ENCODE results near the gene ANO2. TPM values are rescaled to one million over a fixed set of nuclear protein-coding genes. Genes with fewer than 3 reads are reported as not detected.

ANO2 gene
- total and polyA plus RNA-seq, 4 donors, result 0.03 to 0.25 (median 0.15) TPM

- no peak for DNase-seq (ENCODE audit: low spot score)
- no peak overlapping the region for H3K9ac ChIP-seq (ENCODE audit: low read depth in 1 of 2, low read length in 2 of 2)
- no peaks in the 10 kb centered on the region for H3K27me3 ChIP-seq (ENCODE audit: control insufficient read depth in 4 of 4, insufficient read depth in 4 of 4, low read length in 3 of 4)
- TF ChIP-seq MAX (IDR thresholded peaks at IDR 0.05), result no peak
- TF ChIP-seq, protein P1, sequence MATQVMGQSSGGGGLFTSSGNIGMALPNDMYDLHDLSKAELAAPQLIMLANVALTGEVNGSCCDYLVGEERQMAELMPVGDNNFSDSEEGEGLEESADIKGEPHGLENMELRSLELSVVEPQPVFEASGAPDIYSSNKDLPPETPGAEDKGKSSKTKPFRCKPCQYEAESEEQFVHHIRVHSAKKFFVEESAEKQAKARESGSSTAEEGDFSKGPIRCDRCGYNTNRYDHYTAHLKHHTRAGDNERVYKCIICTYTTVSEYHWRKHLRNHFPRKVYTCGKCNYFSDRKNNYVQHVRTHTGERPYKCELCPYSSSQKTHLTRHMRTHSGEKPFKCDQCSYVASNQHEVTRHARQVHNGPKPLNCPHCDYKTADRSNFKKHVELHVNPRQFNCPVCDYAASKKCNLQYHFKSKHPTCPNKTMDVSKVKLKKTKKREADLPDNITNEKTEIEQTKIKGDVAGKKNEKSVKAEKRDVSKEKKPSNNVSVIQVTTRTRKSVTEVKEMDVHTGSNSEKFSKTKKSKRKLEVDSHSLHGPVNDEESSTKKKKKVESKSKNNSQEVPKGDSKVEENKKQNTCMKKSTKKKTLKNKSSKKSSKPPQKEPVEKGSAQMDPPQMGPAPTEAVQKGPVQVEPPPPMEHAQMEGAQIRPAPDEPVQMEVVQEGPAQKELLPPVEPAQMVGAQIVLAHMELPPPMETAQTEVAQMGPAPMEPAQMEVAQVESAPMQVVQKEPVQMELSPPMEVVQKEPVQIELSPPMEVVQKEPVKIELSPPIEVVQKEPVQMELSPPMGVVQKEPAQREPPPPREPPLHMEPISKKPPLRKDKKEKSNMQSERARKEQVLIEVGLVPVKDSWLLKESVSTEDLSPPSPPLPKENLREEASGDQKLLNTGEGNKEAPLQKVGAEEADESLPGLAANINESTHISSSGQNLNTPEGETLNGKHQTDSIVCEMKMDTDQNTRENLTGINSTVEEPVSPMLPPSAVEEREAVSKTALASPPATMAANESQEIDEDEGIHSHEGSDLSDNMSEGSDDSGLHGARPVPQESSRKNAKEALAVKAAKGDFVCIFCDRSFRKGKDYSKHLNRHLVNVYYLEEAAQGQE (IDR thresholded peaks at IDR 0.05), result no peak
- no peak for TF ChIP-seq HNF4A (conservative IDR thresholded peaks at IDR 0.05)
- no peak for TF ChIP-seq YY1 (IDR thresholded peaks at IDR 0.05)
- no peak for TF ChIP-seq FOXA2 (IDR thresholded peaks at IDR 0.05)
- no peak for TF ChIP-seq NR2F2 (IDR thresholded peaks at IDR 0.05)
- TF ChIP-seq, protein P2, sequence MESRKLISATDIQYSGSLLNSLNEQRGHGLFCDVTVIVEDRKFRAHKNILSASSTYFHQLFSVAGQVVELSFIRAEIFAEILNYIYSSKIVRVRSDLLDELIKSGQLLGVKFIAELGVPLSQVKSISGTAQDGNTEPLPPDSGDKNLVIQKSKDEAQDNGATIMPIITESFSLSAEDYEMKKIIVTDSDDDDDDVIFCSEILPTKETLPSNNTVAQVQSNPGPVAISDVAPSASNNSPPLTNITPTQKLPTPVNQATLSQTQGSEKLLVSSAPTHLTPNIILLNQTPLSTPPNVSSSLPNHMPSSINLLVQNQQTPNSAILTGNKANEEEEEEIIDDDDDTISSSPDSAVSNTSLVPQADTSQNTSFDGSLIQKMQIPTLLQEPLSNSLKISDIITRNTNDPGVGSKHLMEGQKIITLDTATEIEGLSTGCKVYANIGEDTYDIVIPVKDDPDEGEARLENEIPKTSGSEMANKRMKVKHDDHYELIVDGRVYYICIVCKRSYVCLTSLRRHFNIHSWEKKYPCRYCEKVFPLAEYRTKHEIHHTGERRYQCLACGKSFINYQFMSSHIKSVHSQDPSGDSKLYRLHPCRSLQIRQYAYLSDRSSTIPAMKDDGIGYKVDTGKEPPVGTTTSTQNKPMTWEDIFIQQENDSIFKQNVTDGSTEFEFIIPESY (IDR thresholded peaks at IDR 0.05), result no peak
- no peak for TF ChIP-seq GABPA (IDR thresholded peaks at IDR 0.05 in 1 of 2, conservative IDR thresholded peaks at IDR 0.05 in 1 of 2)
- no peak for TF ChIP-seq JUND (IDR thresholded peaks at IDR 0.05)
- no peak for TF ChIP-seq FOXA1 (IDR thresholded peaks at IDR 0.05)
- no peak for TF ChIP-seq SP1 (IDR thresholded peaks at IDR 0.05)
- TF ChIP-seq, protein P3, sequence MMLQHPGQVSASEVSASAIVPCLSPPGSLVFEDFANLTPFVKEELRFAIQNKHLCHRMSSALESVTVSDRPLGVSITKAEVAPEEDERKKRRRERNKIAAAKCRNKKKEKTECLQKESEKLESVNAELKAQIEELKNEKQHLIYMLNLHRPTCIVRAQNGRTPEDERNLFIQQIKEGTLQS (IDR thresholded peaks at IDR 0.05), result no peak
- TF ChIP-seq TAF1 (conservative IDR thresholded peaks at IDR 0.05), result no peak
- TF ChIP-seq RXRA (IDR thresholded peaks at IDR 0.05), result no peak
- no peak for TF ChIP-seq CTCF (IDR thresholded peaks at IDR 0.05; ENCODE audit: low read depth, low read length, missing input control)
- no peaks in the 10 kb centered on the region for H3K36me3 ChIP-seq (ENCODE audit: control insufficient read depth in 4 of 4, insufficient read depth in 3 of 4, low read depth in 1 of 4, low read length in 3 of 4)
- H3K9me3 ChIP-seq (ENCODE audit: control insufficient read depth in 4 of 4, low read length in 3 of 4), result no peaks in the 10 kb centered on the region
- H3K4me1 ChIP-seq (ENCODE audit: control insufficient read depth in 4 of 4, insufficient read depth in 4 of 4, low read length in 3 of 4), result no peaks in the 10 kb centered on the region
- 34% methylated on average over 3 of the region's 3 CpGs for WGBS
- H3K27ac ChIP-seq (ENCODE audit: low read depth in 1 of 2, low read length in 2 of 2), result no peak overlapping the region
- H3K4me3 ChIP-seq (ENCODE audit: low read depth in 1 of 3, low read length in 3 of 3), result no peak overlapping the region
Measured at GRCh38 chr12:5954661-5955060, 9.6 kb upstream of the ANO2 start.

Measured in liver (tissue), 9 donors.